ENCODE data around the gene PSMB10. TPM values are rescaled to one million over a fixed set of nuclear protein-coding genes. Genes with fewer than 3 reads are reported as not detected.
"Not testable (repeated sequence)": the region's sequence is repeated elsewhere in the genome, so short reads cannot be mapped to it uniquely, and the experiment has no call there.

The PSMB10 gene
- total RNA-seq, 1 donor from 2014 or later, result 16.3 TPM

DNA sequence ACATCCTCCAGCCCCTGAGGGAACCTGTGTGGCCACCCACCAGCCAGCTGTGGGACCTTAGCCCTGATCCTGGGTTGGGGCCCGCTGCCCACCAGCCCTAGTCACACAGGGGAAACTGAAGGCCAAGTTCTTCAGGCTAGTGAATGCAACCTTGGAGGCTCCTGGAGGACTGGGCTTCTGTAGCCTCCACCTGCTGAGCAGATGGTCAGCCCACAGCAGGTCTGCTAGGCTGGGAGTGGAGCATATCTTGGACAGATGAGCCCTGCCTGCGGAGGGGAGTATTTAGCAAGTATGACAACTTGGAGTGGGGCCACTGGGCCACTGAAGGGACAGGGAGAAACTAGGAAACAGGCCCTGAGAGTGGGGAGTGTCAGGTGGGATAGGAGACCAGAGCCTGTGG lies 39.6 kb upstream of the PSMB10 start:
- H3K4me3 ChIP-seq (ENCODE audit: low read depth, low read length), result no peak overlapping the region
- TF ChIP-seq, protein P1, sequence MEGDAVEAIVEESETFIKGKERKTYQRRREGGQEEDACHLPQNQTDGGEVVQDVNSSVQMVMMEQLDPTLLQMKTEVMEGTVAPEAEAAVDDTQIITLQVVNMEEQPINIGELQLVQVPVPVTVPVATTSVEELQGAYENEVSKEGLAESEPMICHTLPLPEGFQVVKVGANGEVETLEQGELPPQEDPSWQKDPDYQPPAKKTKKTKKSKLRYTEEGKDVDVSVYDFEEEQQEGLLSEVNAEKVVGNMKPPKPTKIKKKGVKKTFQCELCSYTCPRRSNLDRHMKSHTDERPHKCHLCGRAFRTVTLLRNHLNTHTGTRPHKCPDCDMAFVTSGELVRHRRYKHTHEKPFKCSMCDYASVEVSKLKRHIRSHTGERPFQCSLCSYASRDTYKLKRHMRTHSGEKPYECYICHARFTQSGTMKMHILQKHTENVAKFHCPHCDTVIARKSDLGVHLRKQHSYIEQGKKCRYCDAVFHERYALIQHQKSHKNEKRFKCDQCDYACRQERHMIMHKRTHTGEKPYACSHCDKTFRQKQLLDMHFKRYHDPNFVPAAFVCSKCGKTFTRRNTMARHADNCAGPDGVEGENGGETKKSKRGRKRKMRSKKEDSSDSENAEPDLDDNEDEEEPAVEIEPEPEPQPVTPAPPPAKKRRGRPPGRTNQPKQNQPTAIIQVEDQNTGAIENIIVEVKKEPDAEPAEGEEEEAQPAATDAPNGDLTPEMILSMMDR (IDR thresholded peaks at IDR 0.05; ENCODE audit: insufficient read depth, low read length, severe bottlenecking), result no peak
- FAIRE-seq, result no peak

DNA sequence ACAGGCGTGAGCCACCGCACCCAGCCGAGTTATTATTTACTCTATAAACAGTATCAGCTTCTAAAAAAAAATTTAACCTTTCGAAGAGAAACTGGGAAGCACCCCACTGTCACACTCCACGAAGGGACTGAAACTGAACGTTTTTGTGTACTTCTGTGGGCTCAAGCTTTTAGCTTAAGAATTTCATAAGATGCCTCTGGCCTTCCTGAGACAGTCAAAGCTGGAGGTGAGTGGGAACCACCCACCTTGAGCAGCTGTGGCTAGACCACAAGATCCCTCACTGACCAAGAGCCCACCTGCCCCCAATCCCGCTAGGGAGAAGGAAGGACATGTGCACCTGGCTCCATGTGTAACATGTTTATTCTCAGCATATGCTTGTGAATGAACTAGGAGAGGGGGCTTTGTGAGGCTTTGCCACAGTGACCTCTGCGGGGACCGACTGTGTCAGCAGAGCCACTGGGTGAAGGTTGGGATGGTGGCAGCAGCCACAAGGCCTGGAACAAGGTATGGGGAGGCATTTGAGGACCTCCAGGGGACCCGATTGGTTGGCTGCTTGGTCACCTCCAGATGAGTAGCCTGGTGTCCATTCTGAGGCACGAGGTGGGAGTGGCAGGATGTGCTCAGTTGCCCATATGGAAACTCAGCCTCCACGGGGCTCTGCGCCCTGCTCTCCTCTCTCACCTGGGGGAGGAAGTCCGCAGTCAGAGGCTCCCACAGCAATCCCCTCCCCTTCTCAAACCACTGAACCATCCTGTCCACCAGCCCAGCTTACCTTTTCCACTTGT lies 38.9 kb upstream of the PSMB10 start:
- TF ChIP-seq, protein P1 (IDR thresholded peaks at IDR 0.05; ENCODE audit: insufficient read depth, low read length, severe bottlenecking), result no peak
- peaks cover 4% of the 10 kb centered on the region for H3K27me3 ChIP-seq (ENCODE audit: control insufficient read depth, insufficient read depth, low read length)
- H3K4me3 ChIP-seq (ENCODE audit: low read depth, low read length), result no peak overlapping the region
- FAIRE-seq (no peak), DNase-seq (ENCODE audit: low read depth) (no peak)
- H3K36me3 ChIP-seq (ENCODE audit: control insufficient read depth, insufficient read depth, low read length), result no peaks in the 10 kb centered on the region

More for the DNA sequence above, 39.6 kb upstream of the PSMB10 start:
- no peak for DNase-seq (ENCODE audit: low read depth)
- Histone ChIP-seq H3K36me3 (ENCODE audit: control insufficient read depth, insufficient read depth, low read length) (no peaks in the 10 kb centered on the region), H3K27me3 (ENCODE audit: control insufficient read depth, insufficient read depth, low read length) (peaks cover 4% of the 10 kb centered on the region)

DNA sequence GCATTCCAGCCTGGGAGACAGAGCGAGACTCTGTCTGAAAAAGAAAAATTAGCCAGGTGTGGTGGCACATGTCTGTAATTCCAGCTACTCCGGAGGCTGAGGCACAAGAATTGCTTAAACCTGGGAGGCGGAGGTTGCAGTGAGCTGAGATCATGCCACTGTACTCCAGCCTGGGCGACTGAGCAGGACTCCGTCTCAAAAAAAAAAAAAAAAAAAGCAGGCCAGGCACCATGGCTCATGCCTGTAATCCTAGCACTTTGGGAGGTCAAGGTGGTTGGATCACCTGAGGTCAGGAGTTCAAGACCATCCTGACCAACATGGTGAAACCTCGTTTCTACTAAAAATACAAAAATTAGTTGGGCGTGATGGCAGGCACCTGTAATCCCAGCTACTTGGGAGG lies 35.6 kb upstream of the PSMB10 start:
- H3K36me3 ChIP-seq (ENCODE audit: control insufficient read depth, insufficient read depth, low read length); H3K27me3 ChIP-seq (ENCODE audit: control insufficient read depth, insufficient read depth, low read length); DNase-seq (ENCODE audit: low read depth); H3K4me3 ChIP-seq (ENCODE audit: low read depth, low read length); FAIRE-seq: not testable (repeated sequence)

DNA sequence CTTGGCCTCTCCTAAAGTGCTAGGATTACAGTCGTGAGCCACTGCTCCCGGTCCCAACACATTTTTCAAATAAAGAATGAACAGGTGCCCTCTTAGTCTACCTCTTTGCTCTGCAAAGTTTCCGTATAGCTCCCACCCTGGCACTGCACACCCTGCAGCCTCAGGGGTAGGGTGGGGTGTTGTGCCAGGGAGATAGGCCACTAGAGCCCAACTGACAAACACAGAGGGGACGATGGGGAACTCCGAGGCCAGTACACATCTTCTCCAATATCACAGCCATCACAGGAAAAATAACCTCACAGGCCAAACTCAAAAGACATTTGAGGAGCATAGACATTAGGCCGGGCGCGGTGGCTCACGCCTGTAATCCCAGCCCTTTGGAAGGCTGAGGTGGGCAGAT lies 34.5 kb upstream of the PSMB10 start:
- DNase-seq (ENCODE audit: low read depth) (no peak), FAIRE-seq (no peak)
- H3K4me3 ChIP-seq (ENCODE audit: low read depth, low read length), result no peak overlapping the region
- H3K36me3 ChIP-seq (ENCODE audit: control insufficient read depth, insufficient read depth, low read length), result no peaks in the 10 kb centered on the region
- TF ChIP-seq, protein P1 (IDR thresholded peaks at IDR 0.05; ENCODE audit: insufficient read depth, low read length, severe bottlenecking), result no peak
- peaks cover 2% of the 10 kb centered on the region for H3K27me3 ChIP-seq (ENCODE audit: control insufficient read depth, insufficient read depth, low read length)

DNA sequence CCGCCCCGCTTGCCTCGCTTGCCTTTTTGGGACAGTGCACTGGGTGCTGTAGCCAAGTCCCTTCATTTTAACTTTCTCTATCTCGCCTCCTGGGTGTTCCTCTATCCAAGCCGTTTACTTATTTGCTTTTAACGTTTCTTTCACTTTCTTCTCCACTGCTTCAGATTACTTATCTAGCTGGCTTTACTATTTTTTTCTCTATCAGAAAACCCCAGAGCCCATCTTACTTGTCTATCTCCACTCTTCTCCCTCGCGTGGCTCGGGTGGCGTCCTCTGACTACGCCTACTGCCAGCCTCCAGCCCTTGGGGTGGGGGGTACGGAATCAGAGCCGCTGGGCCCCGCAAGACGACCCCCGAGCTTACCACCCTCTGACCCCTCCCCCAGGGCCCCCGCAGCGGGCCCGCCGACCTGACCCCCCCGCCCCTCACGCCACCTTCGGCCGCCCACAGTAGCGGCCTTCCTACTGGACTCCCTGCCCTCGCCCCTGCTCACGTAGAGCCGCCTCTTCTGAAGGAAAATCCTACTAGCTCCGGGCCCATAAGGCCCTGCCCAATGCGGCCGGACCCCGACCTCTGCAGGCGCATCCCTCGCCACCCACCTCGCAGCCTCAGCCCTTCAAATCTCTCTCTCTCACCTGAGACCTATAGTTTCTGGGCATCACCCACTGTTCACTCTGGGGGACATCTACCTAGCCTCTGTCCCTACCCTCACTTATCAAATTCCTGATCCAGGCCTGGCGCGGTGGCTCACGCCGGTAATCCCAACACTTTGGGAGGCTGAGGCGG lies 32.8 kb upstream of the PSMB10 start:
- TF ChIP-seq, protein P1 (IDR thresholded peaks at IDR 0.05; ENCODE audit: insufficient read depth, low read length, severe bottlenecking), result no peak
- FAIRE-seq, result no peak
- DNase-seq (ENCODE audit: low read depth), result no peak
- Histone ChIP-seq H3K27me3 (ENCODE audit: control insufficient read depth, insufficient read depth, low read length) (no peaks in the 10 kb centered on the region), H3K36me3 (ENCODE audit: control insufficient read depth, insufficient read depth, low read length) (no peaks in the 10 kb centered on the region), H3K4me3 (ENCODE audit: low read depth, low read length) (peak overlapping the region; percentile 87)
